Activated T-helper 17 cell treated with anti-CD3 and anti-CD28 coated beads, Interleukin-2, amount 50 U/mL, for 72 hours (primary cell): Measurements from ENCODE around the gene USP38. TPM values are rescaled to one million over a fixed set of nuclear protein-coding genes. Genes with fewer than 3 reads are reported as not detected.
"Not testable (repeated sequence)": the region's sequence is repeated elsewhere in the genome, so short reads cannot be mapped to it uniquely, and the experiment has no call there.

Experiments used
- ATAC-seq: fragments of 150-1000 bp; cut with Tn5 transposase; replicated peaks from 2 replicates; pipeline ENCODE4 v1.10.0; 2021; ENCODE audit warnings: mild to moderate bottlenecking, moderate library complexity
- H3K27ac Mint-ChIP-seq: one replicate; pipeline ENCODE4 v1.8.0; 2022; ENCODE audit warnings: mixed read lengths
- H3K27me3 Mint-ChIP-seq: one replicate; pipeline ENCODE4 v1.8.0; 2022; ENCODE audit warnings: mixed read lengths
- H3K36me3 Mint-ChIP-seq: one replicate; pipeline ENCODE4 v1.8.0; 2022; ENCODE audit warnings: low read depth, mild to moderate bottlenecking, mixed read lengths
- H3K4me1 Mint-ChIP-seq: one replicate; pipeline ENCODE4 v1.8.0; 2022; ENCODE audit warnings: mixed read lengths
- H3K4me3 Mint-ChIP-seq: one replicate; pipeline ENCODE4 v1.8.0; 2022; ENCODE audit warnings: mild to moderate bottlenecking, mixed read lengths
- H3K9me3 Mint-ChIP-seq: one replicate; pipeline ENCODE4 v1.8.0; 2022; ENCODE audit warnings: mixed read lengths
- total RNA-seq, 2 donors: library from RNA; stranded (reverse); gene quantifications; one replicate each; pipeline ENCODE4 v1.2.3, GENCODE V29; 2022

The USP38 gene
- total RNA-seq, 2 donors from 2014 or later, result 15.1 to 22.2 TPM

DNA sequence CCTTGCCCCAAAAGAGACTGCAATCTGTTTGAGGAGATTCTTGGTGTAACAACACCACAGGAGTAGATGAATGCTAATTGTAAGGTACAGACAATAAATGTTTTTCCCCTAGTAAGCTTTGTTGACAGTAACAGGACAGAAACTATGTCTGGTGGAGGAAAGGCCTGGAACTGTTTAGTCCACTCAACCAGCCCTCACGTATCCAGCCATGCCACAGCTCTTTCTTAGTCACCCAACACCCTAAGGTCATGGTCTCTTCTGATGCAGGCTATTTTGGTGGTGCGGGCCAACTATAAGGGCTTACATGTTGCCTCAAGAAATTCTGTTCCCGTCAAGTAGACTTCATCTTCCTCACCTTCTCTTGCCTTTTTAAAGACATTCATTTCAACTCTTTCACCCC lies 76.0 kb downstream of the USP38 start:
- H3K9me3 Mint-ChIP-seq, result no peaks in the 10 kb centered on the region
- no peaks in the 10 kb centered on the region for H3K36me3 Mint-ChIP-seq
- no peak for ATAC-seq
- H3K4me3 Mint-ChIP-seq, result no peak overlapping the region
- peaks cover 3% of the 10 kb centered on the region for H3K27me3 Mint-ChIP-seq
- H3K27ac Mint-ChIP-seq, result no peak overlapping the region
- H3K4me1 Mint-ChIP-seq, result no peaks in the 10 kb centered on the region

DNA sequence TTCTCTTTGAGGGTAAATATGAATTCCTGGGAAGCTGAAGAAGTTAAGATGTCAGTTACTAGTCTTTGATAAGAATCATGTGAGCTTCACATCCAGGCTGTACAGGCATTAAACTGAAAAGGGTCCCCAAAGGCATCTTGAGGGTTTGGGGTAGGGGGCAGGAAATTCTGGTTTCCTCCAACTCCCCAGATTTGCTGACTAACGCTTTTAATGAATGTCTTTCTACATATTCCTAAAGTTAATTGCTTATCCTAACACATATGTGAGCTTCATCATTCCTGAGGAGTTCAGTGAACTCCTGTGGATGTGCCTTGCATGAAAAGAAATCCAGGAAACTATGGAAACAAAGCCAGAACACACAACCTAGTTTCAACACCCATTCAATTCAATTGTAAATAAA lies 78.1 kb downstream of the USP38 start:
- no peaks in the 10 kb centered on the region for H3K27me3 Mint-ChIP-seq
- H3K36me3 Mint-ChIP-seq, result no peaks in the 10 kb centered on the region
- no peak for ATAC-seq
- H3K9me3 Mint-ChIP-seq, result no peaks in the 10 kb centered on the region
- no peak overlapping the region for H3K27ac Mint-ChIP-seq
- no peaks in the 10 kb centered on the region for H3K4me1 Mint-ChIP-seq
- no peak overlapping the region for H3K4me3 Mint-ChIP-seq

DNA sequence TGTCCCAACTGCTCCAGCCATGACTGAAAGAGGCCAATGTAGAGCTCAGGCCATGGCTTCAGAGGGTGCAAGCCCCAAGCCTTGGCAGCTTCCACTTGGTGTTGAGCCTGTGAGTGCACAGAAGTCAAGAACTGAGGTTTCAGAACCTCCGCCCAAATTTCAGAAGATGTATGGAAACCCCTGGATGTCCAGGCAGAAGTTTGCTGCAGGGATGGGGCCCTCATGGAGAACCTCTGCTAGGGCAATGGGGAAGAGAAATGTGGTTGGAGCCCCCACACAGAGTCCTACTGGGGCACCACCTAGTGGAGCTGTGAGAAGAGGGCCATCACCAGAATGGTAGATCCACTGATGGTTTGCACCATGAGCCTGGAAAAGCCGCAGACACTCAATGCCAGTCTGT lies 83.0 kb downstream of the USP38 start:
- not testable (repeated sequence) for H3K27ac Mint-ChIP-seq, H3K9me3 Mint-ChIP-seq, ATAC-seq, H3K36me3 Mint-ChIP-seq, H3K27me3 Mint-ChIP-seq, H3K4me1 Mint-ChIP-seq, H3K4me3 Mint-ChIP-seq

DNA sequence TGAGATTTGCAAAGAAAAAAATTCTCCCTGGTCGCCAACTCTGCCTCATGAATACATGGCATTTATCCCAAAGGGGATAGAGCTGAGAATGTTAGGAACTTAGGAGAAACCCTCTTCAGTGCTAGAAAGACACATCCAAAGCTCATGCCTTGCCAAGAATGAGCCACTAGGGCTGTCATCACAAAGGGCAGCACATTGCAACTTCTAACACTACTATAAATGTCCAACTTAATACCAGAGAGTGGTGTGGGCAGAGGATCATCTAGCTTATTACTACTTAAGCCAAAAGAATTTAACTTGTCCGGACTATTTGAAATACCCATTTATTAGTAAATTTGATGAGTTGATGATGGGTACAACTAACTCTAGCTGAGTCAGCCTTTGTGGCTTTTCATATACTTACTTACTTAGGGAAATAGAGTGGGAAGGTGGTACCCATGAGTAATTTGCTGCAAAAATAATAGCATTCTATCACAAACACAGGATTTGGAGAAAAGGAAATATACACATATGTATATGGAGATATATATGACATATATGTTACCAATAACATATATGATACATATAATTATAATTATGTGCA lies 85.6 kb downstream of the USP38 start:
- Mint-ChIP-seq H3K9me3 (no peaks in the 10 kb centered on the region), H3K27ac (no peak overlapping the region), H3K36me3 (no peaks in the 10 kb centered on the region), H3K4me3 (no peak overlapping the region), H3K27me3 (peaks cover 4% of the 10 kb centered on the region), H3K4me1 (no peaks in the 10 kb centered on the region)
- no peak for ATAC-seq

Other genes starting within 250 kb of the USP38 start
- gene GAB1, start 152.0 kb downstream of the USP38 start, total RNA-seq, result under 1 TPM; 0.32 to 0.48 TPM